ENCODE measurements around the gene TRIM38. TPM values are rescaled to one million over a fixed set of nuclear protein-coding genes. Genes with fewer than 3 reads are reported as not detected.

The TRIM38 gene
- total and polyA plus RNA-seq, 2 donors (not counting 3 experiments of a cell fraction or from before 2014, with no cell fraction given) = 5.1 to 13.2 TPM

DNA sequence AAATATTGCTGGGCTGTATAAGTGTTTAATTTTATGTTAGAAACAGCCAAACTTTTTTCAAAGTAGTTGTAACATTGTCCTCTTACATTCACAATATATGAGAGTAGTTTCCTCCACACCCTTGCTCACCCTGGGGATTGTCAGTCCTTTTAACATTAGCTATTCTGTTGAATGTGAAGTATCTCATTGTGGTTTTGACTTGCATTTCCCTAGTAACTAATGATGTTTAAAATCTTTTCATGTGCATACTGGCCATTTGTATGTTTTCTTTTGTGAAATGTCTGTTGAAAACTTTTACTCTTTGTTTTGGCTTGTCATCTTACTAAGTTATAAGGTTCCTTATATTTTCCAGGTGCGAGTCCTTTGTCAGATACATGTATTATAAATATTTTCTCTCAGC lies 32.9 kb downstream of the TRIM38 start:
- no peak for TF ChIP-seq MAX (IDR thresholded peaks at IDR 0.05; ENCODE audit: insufficient read depth, insufficient read length)
- TF ChIP-seq MYC (IDR thresholded peaks at IDR 0.05; ENCODE audit: low read depth, low read length) = no peak
- no peak for TF ChIP-seq POLR2AphosphoS5 (IDR thresholded peaks at IDR 0.05; ENCODE audit: insufficient read depth, low read depth, low read length)
- no peak for TF ChIP-seq GATA2 (IDR thresholded peaks at IDR 0.05; ENCODE audit: insufficient read depth, insufficient read length, low read depth, low read length)
- TF ChIP-seq FOS (IDR thresholded peaks at IDR 0.05; ENCODE audit: borderline replicate concordance, insufficient read depth, low read length) = no peak
- Histone ChIP-seq H3K9ac (replicated peaks; ENCODE audit: extremely low read depth, insufficient read depth, low read length) (no peak overlapping the region), H3K4me3 (replicated peaks in 1 of 3; ENCODE audit: insufficient read depth in 1 of 3, low read depth in 1 of 3, low read length in 3 of 3) (no peak overlapping the region), H3K79me2 (ENCODE audit: control insufficient read depth, insufficient read depth, low read length) (no peaks in the 10 kb centered on the region), H3K4me1 (ENCODE audit: control insufficient read depth, extremely low read depth, insufficient read depth, low read length) (peaks cover 13% of the 10 kb centered on the region), H3K4me2 (ENCODE audit: insufficient read depth, low read length) (no peak overlapping the region), H3K27me3 (ENCODE audit: control insufficient read depth in 2 of 2, insufficient read depth in 2 of 2, low read length in 2 of 2) (no peaks in the 10 kb centered on the region), H3K36me3 (ENCODE audit: control insufficient read depth in 2 of 2, extremely low read depth in 1 of 2, insufficient read depth in 2 of 2, low read length in 2 of 2) (no peaks in the 10 kb centered on the region), H3K9me3 (replicated peaks; ENCODE audit: control insufficient read depth, insufficient read depth, low read length) (no peaks in the 10 kb centered on the region), H4K20me1 (replicated peaks; ENCODE audit: control insufficient read depth, extremely low read depth, insufficient read depth, low read length) (no peaks in the 10 kb centered on the region), H3K27ac (ENCODE audit: insufficient read depth, low read depth, low read length) (no peak overlapping the region), H2AFZ (ENCODE audit: low read depth, low read length) (no peak overlapping the region), H3K9me1 (replicated peaks; ENCODE audit: control insufficient read depth, extremely low read depth, insufficient read depth, low read length) (no peaks in the 10 kb centered on the region)
- FAIRE-seq (no peak), DNase-seq (ENCODE audit: low read depth, low spot score) (no peak)
- ChIA-PET POLR2A (no interaction called here), CTCF (interaction anchor here (1.3 kb wide), 1 partner anchor 15 kb away, joined by 3 read pairs; no protein-coding TSS in a partner anchor)
- no TSS peak for BruUV-seq (replicated peaks)
- dilution Hi-C loops (cut with MboI; ENCODE audit: extremely low pct_ligation_motif_present, low sequenced_read_pairs) = no loop called here
- intact Hi-C loops (cut with micrococcal nuclease) = loop anchor here (10.0 kb wide), 1 partner anchor 1271 kb away; no protein-coding TSS in a partner anchor

DNA sequence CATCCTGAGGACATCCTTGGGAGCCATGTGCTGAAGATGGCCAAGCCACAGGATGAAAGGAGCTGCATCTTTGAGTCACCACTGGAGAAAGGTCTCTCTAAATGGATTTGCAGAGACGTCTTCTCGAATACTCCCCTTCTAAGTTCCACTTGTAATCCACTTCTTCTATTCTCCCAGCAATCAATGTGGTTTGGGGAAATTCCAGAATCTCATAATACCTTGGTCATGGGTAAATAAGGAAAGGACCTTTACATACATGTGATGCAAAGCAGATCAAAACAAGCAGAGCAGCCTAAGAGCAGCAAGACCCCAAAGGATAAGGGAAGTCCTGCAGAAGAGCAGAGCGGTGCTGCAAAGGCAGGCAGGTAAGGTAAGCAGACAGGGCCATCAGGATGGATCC lies 35.3 kb downstream of the TRIM38 start:
- Histone ChIP-seq H4K20me1 (replicated peaks; ENCODE audit: control insufficient read depth, extremely low read depth, insufficient read depth, low read length) (no peaks in the 10 kb centered on the region), H3K27ac (ENCODE audit: insufficient read depth, low read depth, low read length) (no peak overlapping the region), H3K79me2 (ENCODE audit: control insufficient read depth, insufficient read depth, low read length) (no peaks in the 10 kb centered on the region), H3K4me3 (replicated peaks in 1 of 3; ENCODE audit: insufficient read depth in 1 of 3, low read depth in 1 of 3, low read length in 3 of 3) (no peak overlapping the region), H3K4me1 (ENCODE audit: control insufficient read depth, extremely low read depth, insufficient read depth, low read length) (peaks cover 6% of the 10 kb centered on the region), H3K9me1 (replicated peaks; ENCODE audit: control insufficient read depth, extremely low read depth, insufficient read depth, low read length) (no peaks in the 10 kb centered on the region), H2AFZ (ENCODE audit: low read depth, low read length) (no peak overlapping the region), H3K9me3 (replicated peaks; ENCODE audit: control insufficient read depth, insufficient read depth, low read length) (no peaks in the 10 kb centered on the region), H3K9ac (replicated peaks; ENCODE audit: extremely low read depth, insufficient read depth, low read length) (no peak overlapping the region), H3K36me3 (ENCODE audit: control insufficient read depth in 2 of 2, extremely low read depth in 1 of 2, insufficient read depth in 2 of 2, low read length in 2 of 2) (no peaks in the 10 kb centered on the region), H3K27me3 (ENCODE audit: control insufficient read depth in 2 of 2, insufficient read depth in 2 of 2, low read length in 2 of 2) (no peaks in the 10 kb centered on the region), H3K4me2 (ENCODE audit: insufficient read depth, low read length) (no peak overlapping the region)
- dilution Hi-C loops (cut with MboI; ENCODE audit: extremely low pct_ligation_motif_present, low sequenced_read_pairs) (no loop called here), intact Hi-C loops (cut with micrococcal nuclease) (loop anchor here (10.0 kb wide), 1 partner anchor 1273 kb away; no protein-coding TSS in a partner anchor)
- no peak for DNase-seq (ENCODE audit: low read depth, low spot score)
- POLR2A ChIA-PET = no interaction called here
- TF ChIP-seq POLR2A (IDR thresholded peaks at IDR 0.05; ENCODE audit: low read depth, low read length) = no peak
- no TSS peak for BruUV-seq (replicated peaks)
- CTCF ChIA-PET = no interaction called here
- no peak for FAIRE-seq

Measured in endothelial cell of umbilical vein (primary cell).